Thyroid gland (tissue), 4 donors: ENCODE data around the gene LPP.

Experiments used
- POLR2A ChIP-seq, 2 donors: fragments of 450-650 bp; IDR thresholded peaks; one replicate each; pipeline ENCODE4 v1.6.1; 2017; ENCODE audit warnings: antibody characterized with exemption in 2 of 2, mild to moderate bottlenecking in 2 of 2, moderate library complexity in 1 of 2
- TF ChIP-seq, protein P1 (sequence below), 6 experiments: fragments of 200-600 bp in 3 of 6; fragments of 450-650 bp in 3 of 6; sonication (generic) in 3 of 6; IDR thresholded peaks; one replicate each; pipeline ENCODE4 v1.5.1; 2016 to 2019; ENCODE audit warnings: antibody characterized with exemption in 6 of 6, mild to moderate bottlenecking in 2 of 6, inconsistent platforms in 1 of 6, moderate library complexity in 1 of 6

DNA sequence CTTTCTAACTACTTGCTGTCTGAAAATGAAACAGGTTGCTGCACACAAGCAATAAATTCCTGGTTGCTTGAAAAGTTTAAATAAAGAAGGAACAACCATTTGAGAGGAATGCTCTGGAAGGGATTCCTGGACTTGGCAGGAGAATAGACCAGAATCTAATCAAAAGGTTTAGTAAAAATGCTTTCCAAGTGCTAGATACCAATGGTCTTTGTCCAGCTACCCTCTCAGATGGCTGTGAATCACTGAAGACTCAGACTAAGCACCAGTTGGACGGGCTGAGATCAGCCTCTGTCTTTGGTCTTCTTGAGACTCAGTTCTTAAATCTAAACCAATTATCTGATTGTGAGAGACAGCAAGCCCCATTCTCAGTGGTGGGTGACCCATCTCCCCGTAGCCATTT lies 27.7 kb upstream of the LPP start:
- TF ChIP-seq POLR2A (IDR thresholded peaks at IDR 0.05), result no peak
- TF ChIP-seq, protein P1, sequence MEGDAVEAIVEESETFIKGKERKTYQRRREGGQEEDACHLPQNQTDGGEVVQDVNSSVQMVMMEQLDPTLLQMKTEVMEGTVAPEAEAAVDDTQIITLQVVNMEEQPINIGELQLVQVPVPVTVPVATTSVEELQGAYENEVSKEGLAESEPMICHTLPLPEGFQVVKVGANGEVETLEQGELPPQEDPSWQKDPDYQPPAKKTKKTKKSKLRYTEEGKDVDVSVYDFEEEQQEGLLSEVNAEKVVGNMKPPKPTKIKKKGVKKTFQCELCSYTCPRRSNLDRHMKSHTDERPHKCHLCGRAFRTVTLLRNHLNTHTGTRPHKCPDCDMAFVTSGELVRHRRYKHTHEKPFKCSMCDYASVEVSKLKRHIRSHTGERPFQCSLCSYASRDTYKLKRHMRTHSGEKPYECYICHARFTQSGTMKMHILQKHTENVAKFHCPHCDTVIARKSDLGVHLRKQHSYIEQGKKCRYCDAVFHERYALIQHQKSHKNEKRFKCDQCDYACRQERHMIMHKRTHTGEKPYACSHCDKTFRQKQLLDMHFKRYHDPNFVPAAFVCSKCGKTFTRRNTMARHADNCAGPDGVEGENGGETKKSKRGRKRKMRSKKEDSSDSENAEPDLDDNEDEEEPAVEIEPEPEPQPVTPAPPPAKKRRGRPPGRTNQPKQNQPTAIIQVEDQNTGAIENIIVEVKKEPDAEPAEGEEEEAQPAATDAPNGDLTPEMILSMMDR (IDR thresholded peaks at IDR 0.05), result no peak
